Ishikawa (cell line): ENCODE results near the gene GSG1L2.

Experiments
- CEBPB ChIP-seq: IDR thresholded peaks from 2 replicates; pipeline ENCODE4 v1.6.1; 2012
- CREB1 ChIP-seq: IDR thresholded peaks from 2 replicates; pipeline ENCODE4 v1.6.1; 2012; ENCODE audit warnings: low read depth
- EGR1 ChIP-seq: IDR thresholded peaks from 2 replicates; pipeline ENCODE4 v1.6.1; 2012
- EP300 ChIP-seq: IDR thresholded peaks from 2 replicates; pipeline ENCODE4 v1.6.1; 2012; ENCODE audit warnings: borderline replicate concordance
- FOXM1 ChIP-seq: IDR thresholded peaks from 2 replicates; pipeline ENCODE4 v1.6.1; 2012; ENCODE audit warnings: low read depth, borderline replicate concordance
- MAX ChIP-seq: IDR thresholded peaks from 2 replicates; pipeline ENCODE4 v1.6.1; 2012
- NFIC ChIP-seq: IDR thresholded peaks from 2 replicates; pipeline ENCODE4 v1.6.1; 2012
- RAD21 ChIP-seq: IDR thresholded peaks from 2 replicates; pipeline ENCODE4 v1.6.1; 2012; ENCODE audit warnings: low read depth
- REST ChIP-seq: IDR thresholded peaks from 2 replicates; pipeline ENCODE4 v1.6.1; 2012; ENCODE audit warnings: low read depth, mild to moderate bottlenecking
- TAF1 ChIP-seq: IDR thresholded peaks from 2 replicates; pipeline ENCODE4 v1.6.1; 2012; ENCODE audit warnings: low read depth, mild to moderate bottlenecking
- TCF12 ChIP-seq: IDR thresholded peaks from 2 replicates; pipeline ENCODE4 v1.6.1; 2012; ENCODE audit warnings: low read depth
- TEAD4 ChIP-seq: IDR thresholded peaks from 2 replicates; pipeline ENCODE4 v1.6.1; 2012
- USF1 ChIP-seq: IDR thresholded peaks from 2 replicates; pipeline ENCODE4 v1.6.1; 2012
- YY1 ChIP-seq: IDR thresholded peaks from 2 replicates; pipeline ENCODE4 v1.6.1; 2012; ENCODE audit warnings: low read depth
- ZBTB7A ChIP-seq: IDR thresholded peaks from 2 replicates; pipeline ENCODE4 v1.6.1; 2012; ENCODE audit warnings: low read depth

GSG1L2 gene

GRCh38 chr17:9763643-9764042 is 58.2 kb downstream of the GSG1L2 start:
- TF ChIP-seq REST (no peak), TEAD4 (no peak), TCF12 (no peak), CEBPB (no peak), FOXM1 (no peak), EGR1 (no peak)

- TF ChIP-seq TAF1: no peak
These were observed 61.6 kb downstream of the GSG1L2 start for GRCh38 chr17:9760266-9760665.

GRCh38 chr17:9755083-9755482 is 66.8 kb downstream of the GSG1L2 start:
- TF ChIP-seq EGR1 (no peak), CEBPB (no peak), TCF12 (no peak), FOXM1 (no peak), ZBTB7A (no peak), REST (no peak), MAX (no peak), USF1 (no peak), NFIC (no peak), TEAD4 (no peak), TAF1 (no peak), EP300 (no peak), CREB1 (no peak), RAD21 (no peak), YY1 (no peak)
